ENCODE results near the gene PKLR.
"Not testable (repeated sequence)": the region's sequence is repeated elsewhere in the genome, so short reads cannot be mapped to it uniquely, and the experiment has no call there.

The PKLR gene

DNA sequence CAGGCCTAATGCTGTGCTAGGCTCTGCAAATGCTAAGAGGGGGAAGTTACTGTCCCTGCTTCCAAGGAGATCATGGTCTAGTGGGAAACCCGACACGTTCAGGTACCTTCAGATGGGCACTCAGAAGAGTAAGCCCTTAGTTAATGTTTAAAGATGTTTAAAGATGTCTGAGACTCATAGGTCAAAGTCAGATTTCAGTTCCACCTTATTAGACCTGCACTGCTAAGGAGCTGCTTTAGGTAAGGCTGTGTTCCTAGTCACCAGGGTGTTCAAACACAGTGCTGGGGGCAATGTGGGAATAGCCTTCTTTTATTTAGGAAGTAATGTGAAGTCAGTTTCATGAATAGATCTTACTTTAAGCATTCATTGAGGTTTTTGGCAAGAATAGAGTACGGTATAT, 15.7 kb upstream of the PKLR start:
- DNase-seq: no peak

DNA sequence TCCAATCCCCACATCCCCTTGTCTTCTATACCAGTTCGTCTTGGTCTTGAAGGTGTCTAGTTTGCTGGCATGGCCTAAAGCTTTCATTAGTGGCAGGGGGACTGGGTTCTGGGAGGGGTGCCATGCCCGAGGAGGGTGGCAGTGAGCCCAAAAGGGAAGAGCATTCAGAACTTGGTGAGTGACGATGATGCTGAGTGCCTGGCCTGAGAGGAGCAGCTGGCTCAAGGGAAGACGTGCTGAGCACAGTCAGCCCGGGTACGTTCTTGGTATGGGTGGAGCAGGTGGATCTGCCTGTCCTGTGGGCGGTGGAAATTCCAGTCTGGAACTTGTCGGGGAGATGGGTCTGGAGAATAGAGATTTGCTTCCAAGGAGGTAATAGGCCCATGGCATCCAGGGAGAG, 12.0 kb upstream of the PKLR start:
- no peak for DNase-seq

DNA sequence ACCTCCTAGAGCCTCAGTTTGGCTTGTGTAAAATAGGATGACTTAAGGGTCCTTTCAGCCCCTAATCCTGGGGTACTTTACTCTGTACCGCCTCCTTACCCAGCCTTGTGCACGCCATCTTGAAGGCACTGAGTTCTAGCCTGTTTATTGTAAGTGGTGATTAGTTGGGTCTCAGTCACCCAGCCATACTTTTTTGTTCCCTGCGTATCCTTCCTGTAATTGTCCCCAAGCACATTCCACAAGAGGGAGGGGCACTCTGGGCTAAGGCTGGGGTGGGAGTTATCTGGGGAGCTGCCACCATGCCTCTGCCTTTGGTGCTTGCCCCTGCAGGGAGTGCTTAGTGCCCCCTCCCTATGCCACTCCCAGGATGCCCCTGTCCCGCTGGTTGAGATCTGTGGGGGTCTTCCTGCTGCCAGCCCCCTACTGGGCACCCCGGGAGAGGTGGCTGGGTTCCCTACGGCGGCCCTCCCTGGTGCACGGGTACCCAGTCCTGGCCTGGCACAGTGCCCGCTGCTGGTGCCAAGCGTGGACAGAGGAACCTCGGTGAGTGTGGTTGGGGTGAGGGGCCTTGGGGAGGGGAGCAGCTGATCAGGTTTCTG, 8.3 kb upstream of the PKLR start:
- no peak for DNase-seq

DNA sequence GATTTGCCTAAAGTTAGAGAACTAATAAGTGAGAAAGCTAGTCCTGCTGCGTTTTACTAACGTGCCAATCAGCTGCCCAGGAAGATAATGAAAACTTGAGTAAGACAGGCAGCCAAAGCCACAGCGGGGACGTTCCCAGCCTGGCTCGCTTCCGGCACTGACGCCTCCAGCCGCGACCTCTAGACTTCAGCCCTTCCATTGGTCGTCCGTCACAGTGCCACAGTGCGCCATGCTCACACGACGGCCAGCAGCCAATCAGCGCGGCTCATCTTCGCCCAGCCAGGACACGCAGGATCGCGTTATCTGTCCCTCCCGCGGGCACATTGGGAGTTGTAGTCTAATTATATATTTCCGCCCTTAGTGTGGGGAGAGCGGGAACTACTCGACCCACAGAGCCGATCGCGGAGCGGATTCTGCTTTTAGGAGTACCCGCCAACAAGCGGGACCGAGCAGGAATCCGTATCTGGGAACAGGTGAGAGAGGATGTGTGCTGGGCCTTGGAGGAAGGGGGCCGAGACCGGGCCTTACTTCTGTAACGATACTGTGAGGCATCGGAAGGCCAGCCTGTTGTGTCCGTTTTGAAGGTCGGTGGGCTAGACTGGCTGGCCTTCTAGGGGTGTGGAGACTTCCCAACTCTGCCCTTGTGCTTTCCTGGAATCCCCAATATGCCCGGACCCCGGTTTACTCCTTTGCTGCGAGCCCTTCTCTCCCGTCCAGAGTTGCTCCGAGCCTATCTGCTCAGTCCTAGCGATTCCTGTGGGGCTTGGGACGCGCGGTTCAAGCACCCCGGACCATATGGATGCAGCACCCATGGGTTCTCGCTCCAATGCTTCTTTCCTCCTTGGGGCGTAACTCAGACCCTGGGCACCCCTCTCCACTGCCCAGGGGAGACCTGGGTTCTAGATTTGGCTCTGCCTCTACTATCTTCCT, 7.5 kb upstream of the PKLR start, which contains the start of gene FDPS:
FDPS (plus strand) TSS at position 374 of the 930 bp plus-strand sequence. CDS start 924 bp downstream, outside the sequence.
- DNase-seq: peak; percentile 97

DNA sequence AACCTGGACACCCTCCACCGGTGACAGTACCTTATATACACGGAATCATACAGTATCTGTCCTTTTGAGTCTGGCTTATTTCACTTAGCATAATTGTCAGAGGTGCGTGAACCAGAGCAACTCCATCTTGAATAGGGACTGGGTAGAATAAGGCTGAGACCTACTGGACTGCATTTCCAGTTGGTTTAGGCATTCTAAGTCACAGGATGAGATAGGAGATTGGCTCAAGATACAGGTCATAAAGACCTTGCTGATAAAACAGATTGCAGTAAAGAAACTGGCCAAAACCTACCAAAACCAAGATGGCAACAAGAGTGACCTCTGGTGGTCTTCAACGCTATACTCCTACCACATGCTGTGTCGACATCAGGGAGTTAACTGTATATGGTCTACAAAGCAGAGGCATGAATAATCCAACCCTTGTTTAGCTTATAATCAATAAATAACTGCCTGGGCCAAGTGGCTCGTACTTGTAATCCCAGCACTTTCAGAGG, 6.1 kb upstream of the PKLR start:
- no peak for DNase-seq

DNA sequence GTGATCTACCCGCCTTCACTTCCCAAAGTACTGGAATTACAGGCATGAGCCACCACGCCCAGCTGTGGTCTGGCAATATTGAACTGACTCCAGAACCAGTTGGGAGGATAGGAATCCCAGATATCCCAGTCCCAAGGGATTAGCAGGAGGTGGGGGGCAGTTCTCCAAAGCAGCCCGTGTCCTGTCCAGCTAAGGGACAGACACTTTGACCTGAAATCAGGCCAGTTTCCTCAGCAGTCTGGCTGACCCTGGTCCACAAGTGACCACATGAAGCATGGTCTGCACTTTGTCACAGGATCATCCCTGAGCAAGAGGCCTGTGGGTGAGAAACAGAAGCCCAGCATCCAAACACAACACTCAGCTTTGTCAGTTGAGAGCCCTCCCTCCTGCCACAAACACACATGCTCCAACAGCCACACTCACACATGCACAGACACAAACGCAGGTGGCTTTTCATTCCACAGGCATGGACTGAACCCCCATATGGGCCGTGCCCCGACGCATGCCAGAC, 4.7 kb upstream of the PKLR start:
- DNase-seq: no peak

DNA sequence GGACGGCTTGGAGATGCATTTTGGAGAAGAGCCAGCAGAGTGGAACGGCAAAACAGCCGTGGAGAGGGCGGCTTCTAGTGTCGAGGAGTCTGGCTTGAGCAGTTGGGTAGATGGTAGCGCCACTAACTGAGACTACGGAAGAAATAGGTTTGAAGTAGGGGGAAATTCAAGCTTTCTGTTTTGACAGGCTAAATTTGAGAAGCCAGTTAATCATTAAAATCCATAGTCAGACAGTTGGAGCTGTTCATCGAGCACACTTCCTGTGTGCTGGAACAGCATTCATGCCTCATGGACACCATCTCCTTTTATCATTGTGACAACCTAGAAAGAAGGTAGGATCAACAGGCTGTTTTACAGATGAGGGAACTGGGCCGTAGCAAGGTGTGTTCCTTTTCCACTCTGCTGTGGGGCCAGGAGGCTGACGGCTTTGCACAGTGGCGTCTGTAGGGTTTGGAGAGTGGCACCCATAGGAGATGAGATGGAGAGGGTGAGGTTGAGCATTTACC, 3.4 kb upstream of the PKLR start:
- DNase-seq: no peak

DNA sequence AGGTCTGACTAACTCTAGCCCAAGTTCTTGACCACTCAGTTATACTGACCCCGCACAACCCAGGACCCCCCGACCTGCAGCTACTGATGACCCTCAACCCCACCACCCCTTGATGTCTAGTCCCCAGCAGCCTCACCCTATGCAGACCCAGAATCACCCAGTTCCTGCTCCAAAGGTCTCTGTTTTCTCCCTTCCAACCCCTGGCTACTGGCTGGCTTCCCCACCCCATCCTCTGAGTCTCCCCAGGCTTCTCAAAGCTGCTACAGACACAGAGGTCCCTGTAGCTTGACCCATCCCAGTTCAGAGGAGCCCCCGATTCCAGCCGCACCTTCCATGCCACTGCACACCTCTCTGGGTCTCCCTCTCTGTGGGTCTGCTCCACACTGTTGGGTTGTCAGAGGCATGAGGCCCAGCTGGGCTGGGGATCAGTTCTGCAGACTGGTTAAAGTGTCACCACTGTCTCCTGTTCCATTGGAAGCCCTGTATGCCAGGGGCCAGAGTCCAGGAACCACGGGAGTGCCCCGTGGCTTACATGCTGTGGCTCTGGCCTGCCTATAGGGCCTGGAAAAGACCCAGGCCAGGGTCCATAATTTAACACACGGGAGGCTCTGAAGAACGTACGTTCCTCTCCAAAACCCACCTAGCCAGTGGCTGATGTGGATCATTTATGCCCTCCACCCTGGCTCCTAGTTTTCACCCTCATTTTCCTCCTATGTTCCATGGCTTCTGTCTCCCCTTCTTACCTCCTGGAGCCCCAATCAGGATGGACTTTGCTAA, 497 bp downstream of the PKLR start:
- no peak for DNase-seq

DNA sequence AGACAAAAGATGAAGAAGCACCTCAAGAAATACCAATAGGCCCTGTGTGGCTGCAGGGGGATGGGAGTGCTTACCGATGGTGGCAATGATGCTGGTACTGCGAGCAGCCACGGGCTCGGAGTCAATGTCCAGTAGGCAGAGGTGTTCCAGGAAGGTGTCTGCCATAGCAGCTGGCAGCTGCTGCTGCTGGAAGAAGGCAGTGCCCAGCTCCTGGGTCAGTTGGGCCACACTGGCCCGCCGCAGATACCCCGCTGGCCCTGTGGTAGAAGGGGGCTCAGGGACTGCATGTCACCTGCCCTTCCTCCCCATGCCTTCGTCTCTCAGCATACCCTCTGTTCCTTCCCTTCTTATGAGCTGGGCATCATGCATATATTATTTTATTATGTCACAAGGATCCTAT, 1.2 kb downstream of the PKLR start:
- DNase-seq: no peak

DNA sequence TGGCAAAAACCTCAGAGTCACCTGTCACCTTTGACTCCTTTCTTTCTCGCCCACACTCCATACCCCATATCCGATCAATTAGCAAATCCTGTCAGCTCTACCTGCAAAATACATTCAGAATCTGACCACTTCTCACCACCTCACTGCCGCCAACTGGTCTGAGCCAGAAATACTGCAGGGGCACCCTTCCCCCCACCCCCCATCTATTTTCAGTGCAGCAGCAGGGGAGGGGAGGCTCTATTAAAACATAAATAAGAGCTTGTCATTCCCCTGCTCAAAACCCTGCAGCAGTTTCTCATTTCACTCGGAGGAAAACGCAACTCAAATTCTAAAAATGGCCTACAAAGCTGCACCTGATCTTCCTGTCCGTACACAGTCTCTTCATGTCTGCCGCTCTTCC, 3.9 kb downstream of the PKLR start:
- no peak for DNase-seq

DNA sequence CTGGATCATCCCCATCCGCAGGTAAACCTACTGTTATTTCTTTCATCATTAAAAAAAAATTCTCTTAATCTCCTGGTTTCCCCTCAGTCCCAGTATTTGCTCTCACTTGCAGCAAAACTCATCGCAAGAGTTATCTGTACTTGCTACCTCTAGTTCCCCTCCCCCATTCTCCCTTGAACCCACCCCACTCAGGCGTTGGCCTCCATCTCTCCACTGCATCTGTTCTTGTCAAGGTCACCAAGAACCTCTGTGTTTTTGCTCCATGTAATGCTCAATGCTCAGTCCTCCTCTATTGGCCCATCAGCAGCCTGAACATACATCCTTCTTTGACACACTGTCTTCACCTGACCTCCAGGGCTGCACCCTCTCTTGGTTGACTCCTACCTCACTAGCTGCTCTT, 4.6 kb downstream of the PKLR start:
- DNase-seq: no peak

DNA sequence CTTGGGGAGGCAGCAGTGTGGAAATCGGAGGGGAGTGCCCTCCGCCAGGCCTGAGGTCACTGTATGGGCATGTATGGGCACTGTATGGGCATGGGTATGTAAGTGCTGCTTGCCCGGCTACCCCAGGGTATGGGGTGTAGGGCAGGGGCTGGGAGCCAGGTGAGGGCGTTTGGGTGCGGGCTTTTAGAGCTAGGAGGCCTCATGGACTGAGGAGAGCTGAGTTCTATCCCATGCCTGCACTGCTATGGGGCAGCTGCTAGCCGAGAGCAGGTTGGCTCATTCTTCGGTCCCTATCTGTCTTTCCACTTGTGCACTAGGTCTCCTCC, 5.3 kb downstream of the PKLR start:
- no peak for DNase-seq

DNA sequence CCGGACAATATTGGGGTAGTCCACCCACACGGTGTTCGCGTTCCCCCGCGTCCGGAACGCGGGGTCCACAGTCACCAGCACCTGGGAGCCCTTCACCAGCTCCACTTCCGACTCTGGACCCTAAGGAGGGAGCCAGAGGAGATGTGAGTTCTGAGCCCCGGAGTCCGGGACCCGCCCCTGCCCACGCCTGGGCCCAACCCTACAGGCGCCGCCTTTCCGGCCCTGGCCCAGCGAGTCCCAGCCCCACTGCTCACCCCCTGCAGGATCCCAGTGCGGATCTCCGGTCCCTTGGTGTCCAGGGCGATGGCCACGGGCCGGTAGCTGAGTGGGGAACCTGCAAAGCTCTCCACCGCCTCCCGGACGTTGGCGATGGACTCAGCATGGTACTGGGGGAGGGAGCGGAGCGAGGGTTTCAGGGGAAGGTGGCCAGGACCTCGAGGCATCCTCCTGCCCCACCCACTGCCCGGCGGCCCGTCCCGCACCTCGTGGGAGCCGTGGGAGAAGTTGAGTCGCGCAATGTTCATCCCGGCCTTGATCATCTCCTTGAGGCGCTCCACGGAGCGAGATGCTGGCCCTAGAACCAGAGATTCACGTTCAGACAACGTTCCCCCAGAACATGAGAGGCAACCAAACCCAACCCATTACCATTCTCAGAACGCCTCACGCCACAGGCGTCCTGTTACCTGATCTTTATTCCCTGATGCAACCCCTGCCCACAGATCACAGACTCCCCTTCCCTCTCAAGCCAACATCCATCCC, 5.9 kb downstream of the PKLR start:
- DNase-seq: no peak

DNA sequence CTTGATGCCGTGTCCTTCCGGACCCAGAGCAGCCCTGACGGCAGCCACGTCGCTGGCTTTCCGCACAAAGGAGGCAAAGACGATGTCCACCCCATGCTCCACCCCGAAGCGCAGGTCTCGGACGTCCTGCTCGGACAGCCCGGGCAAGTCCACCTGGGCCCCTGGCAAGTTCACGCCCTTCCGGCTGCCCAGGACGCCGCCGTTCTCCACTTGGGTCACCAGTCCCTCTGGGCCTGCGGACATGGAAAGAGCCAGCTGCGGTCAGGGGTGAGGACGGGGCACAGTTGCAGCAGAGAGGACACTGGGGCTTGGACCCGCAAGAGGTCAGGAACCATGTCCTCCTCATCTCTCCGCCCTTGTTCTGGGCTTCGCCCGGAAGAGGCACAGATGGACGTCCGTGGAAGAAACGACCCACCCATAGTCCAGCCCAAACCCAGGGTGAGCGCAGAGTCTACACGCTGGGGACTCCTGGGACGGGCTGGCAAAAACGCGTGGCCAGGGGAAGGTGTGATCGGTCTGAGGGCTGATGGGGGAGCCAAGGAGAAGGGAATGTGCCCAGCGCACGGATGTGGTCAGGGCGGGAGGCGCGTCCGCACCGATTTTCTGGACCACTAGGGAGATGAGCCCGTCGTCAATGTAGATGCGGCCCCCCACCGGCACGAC, 6.6 kb downstream of the PKLR start:
- no peak for DNase-seq

DNA sequence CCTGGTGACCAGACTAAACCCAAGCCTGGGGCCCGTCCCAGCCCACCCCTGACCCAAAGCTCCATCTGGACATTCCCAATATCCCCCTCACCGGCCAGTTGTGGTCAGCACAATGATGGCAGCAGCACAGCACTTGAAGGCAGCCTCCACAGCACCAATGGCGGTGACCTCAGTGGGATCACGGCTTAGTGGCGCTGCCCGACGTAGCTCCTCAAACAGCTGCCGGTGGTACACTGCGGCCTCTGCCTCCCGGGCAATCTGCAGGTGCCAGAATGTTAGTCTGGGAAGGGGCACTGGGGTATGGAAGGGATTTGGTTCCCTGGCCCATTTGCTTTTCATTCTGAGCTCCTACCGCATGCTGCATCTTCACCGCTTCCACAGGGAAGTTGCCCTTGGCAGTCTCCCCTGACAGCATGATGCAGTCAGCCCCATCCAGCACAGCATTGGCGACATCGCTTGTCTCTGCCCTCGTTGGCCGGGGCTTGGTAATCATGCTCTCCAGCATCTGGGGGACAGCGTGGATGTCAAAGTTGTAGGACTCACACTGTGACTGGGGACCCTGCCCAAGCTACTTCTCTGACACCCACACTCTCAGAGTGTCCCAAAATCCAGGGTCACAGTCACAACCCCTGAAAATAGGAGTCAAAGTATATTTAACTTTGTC, 8.0 kb downstream of the PKLR start:
- no peak for DNase-seq

DNA sequence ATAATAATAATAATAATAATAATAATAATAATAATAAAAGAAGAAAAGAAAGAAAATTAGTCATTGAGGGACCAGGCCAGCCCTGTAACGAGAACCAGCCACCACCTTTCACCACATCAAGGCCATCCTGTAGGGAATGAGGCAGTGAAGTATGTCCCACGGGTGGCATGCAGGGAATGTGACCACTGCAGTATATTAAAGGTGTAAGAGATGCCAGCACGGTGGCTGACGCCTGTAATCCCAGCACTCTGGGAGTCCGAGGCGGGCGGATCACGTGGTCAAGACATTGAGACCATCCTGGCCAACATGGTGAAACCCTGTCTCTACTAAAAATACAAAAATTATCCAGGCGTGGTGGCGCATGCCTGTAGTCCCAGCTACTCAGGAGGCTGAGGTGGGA, 10.2 kb downstream of the PKLR start:
- DNase-seq: not testable (repeated sequence)

DNA sequence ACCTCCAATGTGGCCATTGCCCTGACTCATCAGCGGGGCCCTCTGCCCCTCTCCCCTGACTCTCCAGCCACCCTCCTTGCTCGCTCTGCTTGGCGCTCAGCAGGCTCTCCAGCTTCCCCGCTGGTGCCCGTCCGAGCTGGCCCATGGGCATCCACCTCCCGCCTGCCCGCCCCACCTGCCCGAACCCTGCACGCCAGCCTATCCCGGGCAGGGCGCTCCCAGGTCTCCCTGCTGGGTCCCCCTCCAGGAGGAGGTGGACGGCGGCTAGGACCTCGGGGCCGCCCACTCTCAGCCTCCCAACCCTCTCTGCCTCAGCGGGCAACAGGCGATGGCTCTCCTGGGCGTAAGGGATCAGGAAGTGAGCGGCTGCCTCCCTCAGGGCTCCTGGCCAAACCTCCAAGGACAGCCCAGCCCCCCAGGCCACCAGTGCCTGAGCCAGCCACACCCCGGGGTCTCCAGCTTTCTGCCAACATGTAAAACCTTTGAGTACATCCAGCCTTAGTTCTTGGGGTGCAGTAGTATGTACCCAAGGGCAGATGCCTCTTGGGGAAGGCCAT, 13.2 kb downstream of the PKLR start:
- no peak for DNase-seq

DNA sequence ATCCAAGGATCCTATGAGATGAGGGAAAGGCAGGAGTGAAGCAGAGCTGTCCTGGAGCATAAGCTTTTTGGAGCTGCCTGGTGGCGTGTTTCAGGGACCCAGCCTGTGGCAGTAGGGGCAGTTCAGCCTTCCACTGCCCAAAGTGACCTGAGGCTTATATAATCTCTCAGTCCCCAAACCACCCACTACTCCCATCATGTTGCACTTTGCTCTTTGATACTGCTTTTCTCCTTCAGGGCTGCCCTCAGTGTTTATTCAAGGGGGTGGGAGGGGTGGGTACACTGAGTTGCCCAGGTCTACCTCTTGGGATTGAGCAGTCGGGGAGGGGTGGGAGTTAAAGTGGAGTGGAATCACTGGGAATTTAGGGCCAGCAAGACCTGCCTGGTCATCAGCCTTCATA, 14.7 kb downstream of the PKLR start:
- DNase-seq: no peak

DNA sequence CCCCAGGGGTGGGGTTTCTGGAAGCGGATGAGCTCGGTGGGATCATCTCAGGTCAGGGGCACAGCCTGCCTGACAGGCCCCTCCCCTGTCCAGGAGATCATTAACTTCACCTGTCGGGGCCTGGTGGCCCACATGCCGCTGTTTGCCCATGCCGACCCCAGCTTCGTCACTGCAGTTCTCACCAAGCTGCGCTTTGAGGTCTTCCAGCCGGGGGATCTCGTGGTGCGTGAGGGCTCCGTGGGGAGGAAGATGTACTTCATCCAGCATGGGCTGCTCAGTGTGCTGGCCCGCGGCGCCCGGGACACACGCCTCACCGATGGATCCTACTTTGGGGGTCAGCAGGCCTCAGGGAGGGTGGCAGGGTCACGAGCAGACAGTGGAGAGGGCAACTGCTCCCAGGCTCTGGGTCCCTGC, 15.6 kb downstream of the PKLR start:
- DNase-seq: no peak

DNA sequence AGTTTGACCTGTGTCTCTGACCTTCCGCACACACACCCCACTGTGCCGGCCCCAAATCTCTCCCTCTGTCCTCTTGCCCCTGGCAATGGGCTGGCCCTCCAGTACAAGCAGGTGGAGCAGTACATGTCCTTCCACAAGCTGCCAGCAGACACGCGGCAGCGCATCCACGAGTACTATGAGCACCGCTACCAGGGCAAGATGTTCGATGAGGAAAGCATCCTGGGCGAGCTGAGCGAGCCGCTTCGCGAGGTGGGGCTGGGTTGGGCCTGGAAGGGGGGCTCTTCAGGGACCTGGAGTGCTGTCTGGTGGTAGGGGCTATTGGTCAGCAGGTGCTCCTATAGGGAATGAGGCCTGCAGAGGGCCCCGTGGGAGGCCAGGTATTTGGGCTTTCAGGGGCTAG, 16.2 kb downstream of the PKLR start:
- no peak for DNase-seq

DNA sequence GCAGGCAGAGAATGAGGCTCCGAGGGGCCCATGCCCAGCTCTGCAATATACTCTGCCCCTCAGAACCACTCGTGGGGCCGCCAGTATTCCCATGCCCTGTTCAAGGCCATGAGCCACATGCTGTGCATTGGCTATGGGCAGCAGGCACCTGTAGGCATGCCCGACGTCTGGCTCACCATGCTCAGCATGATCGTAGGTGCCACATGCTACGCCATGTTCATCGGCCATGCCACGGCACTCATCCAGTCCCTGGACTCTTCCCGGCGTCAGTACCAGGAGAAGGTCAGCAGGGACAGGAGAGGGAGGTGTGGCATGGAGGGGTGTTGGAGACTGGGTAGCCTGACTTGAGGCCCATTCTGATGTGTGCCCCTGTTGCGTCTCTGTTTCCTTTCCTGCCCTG, 16.8 kb downstream of the PKLR start:
- DNase-seq: no peak
